ENCODE data around the gene FBLN1. TPM values are rescaled to one million over a fixed set of nuclear protein-coding genes. Genes with fewer than 3 reads are reported as not detected.

FBLN1 gene
- total and polyA plus RNA-seq, 2 of the 13 experiments (the other 11 are each of a cell fraction or from before 2014, with no cell fraction given), result 37.3 to 103 TPM

GRCh38 chr22:45562102-45562501 lies 59.4 kb downstream of the FBLN1 start (continued):
- no peak for TF ChIP-seq ZNF574 (CRISPR knock-in tag; IDR thresholded peaks at IDR 0.05)
- no peak for TF ChIP-seq ZNF441 (CRISPR knock-in tag; IDR thresholded peaks at IDR 0.05; ENCODE audit: borderline replicate concordance)
- no peak for TF ChIP-seq NFE2 (CRISPR knock-in tag; IDR thresholded peaks at IDR 0.05)
- no peak for TF ChIP-seq ZNF335 (CRISPR knock-in tag; IDR thresholded peaks at IDR 0.05)

DNA sequence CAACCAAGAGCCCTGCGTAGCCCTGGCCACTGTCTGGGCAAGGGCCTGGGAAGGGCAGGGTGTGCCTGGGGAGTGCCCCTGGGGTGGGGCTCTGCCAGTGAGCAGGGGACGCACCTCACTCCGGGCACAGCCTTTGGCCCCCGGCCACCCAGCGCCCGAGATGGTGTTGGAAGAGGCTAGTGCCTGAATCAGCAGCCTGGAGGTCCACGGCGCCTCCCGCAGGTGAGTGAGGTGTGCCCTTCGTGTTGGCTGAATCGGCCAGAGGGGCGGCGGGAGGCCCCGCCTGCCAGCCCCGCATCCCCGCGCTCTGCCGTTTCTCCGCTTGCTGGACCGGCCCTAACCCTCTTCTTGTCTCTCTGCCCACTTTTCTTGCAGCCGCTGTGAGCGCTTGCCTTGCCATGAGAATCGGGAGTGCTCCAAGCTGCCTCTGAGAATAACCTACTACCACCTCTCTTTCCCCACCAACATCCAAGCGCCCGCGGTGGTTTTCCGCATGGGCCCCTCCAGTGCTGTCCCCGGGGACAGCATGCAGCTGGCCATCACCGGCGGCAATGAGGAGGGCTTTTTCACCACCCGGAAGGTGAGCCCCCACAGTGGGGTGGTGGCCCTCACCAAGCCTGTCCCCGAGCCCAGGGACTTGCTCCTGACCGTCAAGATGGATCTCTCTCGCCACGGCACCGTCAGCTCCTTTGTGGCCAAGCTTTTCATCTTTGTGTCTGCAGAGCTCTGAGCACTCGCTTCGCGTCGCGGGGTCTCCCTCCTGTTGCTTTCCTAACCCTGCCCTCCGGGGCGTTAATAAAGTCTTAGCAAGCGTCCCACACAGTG lies 60.1 kb downstream of the FBLN1 start:
- H3K27ac ChIP-seq (ENCODE audit: extremely low read length, insufficient read depth, low read length), result no peak overlapping the region
- no peak for FAIRE-seq
- in situ Hi-C loops (cut with HindIII; ENCODE audit: extremely low pct_ligation_motif_present, low pct_unique_long_range_greater_than_20kb), result no loop called here
- no TSS peak for BruUV-seq (replicated peaks)
- no peak overlapping the region for H3K9ac ChIP-seq (ENCODE audit: insufficient read depth, low read depth, low read length)
- no peak overlapping the region for H3K4me2 ChIP-seq (ENCODE audit: low read depth, low read length)
- no peaks in the 10 kb centered on the region for H3K4me1 ChIP-seq (ENCODE audit: insufficient read depth, low read length)
- intact Hi-C loops (cut with micrococcal nuclease; ENCODE audit: unreplicated experiment), result no loop called here
- POLR2A ChIA-PET, result no interaction called here
- 97% methylated on average over 30 of the region's 44 CpGs for WGBS (ENCODE audit: low lambda C conversion rate)
- no peaks in the 10 kb centered on the region for H3K9me3 ChIP-seq (ENCODE audit: low read length)
- ATAC-seq, result no peak
- no peak overlapping the region for H3K4me3 ChIP-seq (replicated peaks in 1 of 3; ENCODE audit: insufficient read depth in 1 of 3, low read depth in 2 of 3, low read length in 3 of 3)
- H4K20me1 ChIP-seq (ENCODE audit: insufficient read depth, low read length), result no peaks in the 10 kb centered on the region
- H3K36me3 ChIP-seq (replicated peaks in 1 of 2; ENCODE audit: control insufficient read depth in 1 of 2, insufficient read depth in 2 of 2, low read length in 2 of 2), result peaks cover 2 to 10% of the 10 kb centered on the region in 2 experiments; a peak in 1 of 5 replicates
- CTCF ChIA-PET (ENCODE audit: low intra/inter-chr PET ratio, low total read pairs), result no interaction called here
- TF ChIP-seq AGO2 (optimal IDR thresholded peaks at IDR 0.05; ENCODE audit: low read depth, low read length), result peak; percentile 53
- TF ChIP-seq ZNF530 (CRISPR knock-in tag; IDR thresholded peaks at IDR 0.05; ENCODE audit: low read depth), result no peak
- H2AFZ ChIP-seq (ENCODE audit: low read length), result no peak overlapping the region
- H3K27me3 ChIP-seq (ENCODE audit: control insufficient read depth in 1 of 2, insufficient read depth in 2 of 2, low read length in 2 of 2), result no peaks in the 10 kb centered on the region
- DNase-seq (ENCODE audit: low spot score), result no peak
- H3K79me2 ChIP-seq (ENCODE audit: insufficient read depth, low read length), result no peaks in the 10 kb centered on the region

Data from HepG2 (cell line).